Panc1 (cell line): ENCODE data around the gene TMEM98.

Experiments
- POLR2AphosphoS5 ChIP-seq: IDR thresholded peaks from 2 replicates; pipeline ENCODE4 v1.6.1; 2012; ENCODE audit warnings: mild to moderate bottlenecking, low read depth, low read length, moderate library complexity
- TF ChIP-seq, protein P1 (sequence below): fragments of 450-650 bp; IDR thresholded peaks from 2 replicates; pipeline ENCODE4 v1.5.1; 2017; ENCODE audit warnings: mild to moderate bottlenecking
- TF ChIP-seq, protein P2 (sequence below), 2 experiments: IDR thresholded peaks; 2 replicates each; pipeline ENCODE4 v1.6.1; 2011 to 2012; ENCODE audit warnings: low read depth in 2 of 2, control low read depth in 1 of 2, low read length in 1 of 2, mild to moderate bottlenecking in 1 of 2, moderate library complexity in 1 of 2; ENCODE audit not compliant: insufficient read depth in 1 of 2

DNA sequence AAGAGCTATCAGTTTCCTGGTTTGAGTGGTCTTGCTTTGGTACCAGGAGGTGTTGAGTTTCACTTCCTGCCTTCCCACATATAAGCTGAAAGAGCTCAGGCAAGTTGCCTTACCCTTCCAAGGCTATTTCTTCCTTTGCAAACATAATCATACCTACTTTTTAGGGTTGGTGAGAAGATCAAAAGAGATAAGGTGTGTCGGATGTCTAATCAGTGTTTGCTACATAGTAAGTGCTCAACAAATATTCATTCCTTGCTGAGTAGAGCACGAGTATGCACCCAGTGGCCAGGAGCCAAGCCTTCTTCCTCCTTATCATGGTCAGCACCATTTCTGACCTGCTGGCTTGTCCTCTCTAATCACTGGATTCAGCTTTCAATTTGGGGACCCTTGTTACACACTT, 12.7 kb upstream of the TMEM98 start:
- TF ChIP-seq, protein P1, sequence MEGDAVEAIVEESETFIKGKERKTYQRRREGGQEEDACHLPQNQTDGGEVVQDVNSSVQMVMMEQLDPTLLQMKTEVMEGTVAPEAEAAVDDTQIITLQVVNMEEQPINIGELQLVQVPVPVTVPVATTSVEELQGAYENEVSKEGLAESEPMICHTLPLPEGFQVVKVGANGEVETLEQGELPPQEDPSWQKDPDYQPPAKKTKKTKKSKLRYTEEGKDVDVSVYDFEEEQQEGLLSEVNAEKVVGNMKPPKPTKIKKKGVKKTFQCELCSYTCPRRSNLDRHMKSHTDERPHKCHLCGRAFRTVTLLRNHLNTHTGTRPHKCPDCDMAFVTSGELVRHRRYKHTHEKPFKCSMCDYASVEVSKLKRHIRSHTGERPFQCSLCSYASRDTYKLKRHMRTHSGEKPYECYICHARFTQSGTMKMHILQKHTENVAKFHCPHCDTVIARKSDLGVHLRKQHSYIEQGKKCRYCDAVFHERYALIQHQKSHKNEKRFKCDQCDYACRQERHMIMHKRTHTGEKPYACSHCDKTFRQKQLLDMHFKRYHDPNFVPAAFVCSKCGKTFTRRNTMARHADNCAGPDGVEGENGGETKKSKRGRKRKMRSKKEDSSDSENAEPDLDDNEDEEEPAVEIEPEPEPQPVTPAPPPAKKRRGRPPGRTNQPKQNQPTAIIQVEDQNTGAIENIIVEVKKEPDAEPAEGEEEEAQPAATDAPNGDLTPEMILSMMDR = no peak
- TF ChIP-seq POLR2AphosphoS5 = no peak
- TF ChIP-seq, protein P2, sequence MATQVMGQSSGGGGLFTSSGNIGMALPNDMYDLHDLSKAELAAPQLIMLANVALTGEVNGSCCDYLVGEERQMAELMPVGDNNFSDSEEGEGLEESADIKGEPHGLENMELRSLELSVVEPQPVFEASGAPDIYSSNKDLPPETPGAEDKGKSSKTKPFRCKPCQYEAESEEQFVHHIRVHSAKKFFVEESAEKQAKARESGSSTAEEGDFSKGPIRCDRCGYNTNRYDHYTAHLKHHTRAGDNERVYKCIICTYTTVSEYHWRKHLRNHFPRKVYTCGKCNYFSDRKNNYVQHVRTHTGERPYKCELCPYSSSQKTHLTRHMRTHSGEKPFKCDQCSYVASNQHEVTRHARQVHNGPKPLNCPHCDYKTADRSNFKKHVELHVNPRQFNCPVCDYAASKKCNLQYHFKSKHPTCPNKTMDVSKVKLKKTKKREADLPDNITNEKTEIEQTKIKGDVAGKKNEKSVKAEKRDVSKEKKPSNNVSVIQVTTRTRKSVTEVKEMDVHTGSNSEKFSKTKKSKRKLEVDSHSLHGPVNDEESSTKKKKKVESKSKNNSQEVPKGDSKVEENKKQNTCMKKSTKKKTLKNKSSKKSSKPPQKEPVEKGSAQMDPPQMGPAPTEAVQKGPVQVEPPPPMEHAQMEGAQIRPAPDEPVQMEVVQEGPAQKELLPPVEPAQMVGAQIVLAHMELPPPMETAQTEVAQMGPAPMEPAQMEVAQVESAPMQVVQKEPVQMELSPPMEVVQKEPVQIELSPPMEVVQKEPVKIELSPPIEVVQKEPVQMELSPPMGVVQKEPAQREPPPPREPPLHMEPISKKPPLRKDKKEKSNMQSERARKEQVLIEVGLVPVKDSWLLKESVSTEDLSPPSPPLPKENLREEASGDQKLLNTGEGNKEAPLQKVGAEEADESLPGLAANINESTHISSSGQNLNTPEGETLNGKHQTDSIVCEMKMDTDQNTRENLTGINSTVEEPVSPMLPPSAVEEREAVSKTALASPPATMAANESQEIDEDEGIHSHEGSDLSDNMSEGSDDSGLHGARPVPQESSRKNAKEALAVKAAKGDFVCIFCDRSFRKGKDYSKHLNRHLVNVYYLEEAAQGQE (IDR thresholded peaks at IDR 0.05; ENCODE audit: insufficient read depth in 1 of 2, low read depth in 2 of 2, low read length in 1 of 2) = no peak
